ENCODE measurements around the gene SCN4A.

SCN4A gene

GRCh38 chr17:63954402-63955063 lies 18.2 kb downstream of the SCN4A start:
- DNase-seq, result no peak

GRCh38 chr17:63950940-63951907 lies 21.5 kb downstream of the SCN4A start:
- DNase-seq, result no peak

- no peak for DNase-seq
Measured at GRCh38 chr17:63949576-63950250, 23.0 kb downstream of the SCN4A start.

GRCh38 chr17:63948521-63948920 lies 24.2 kb downstream of the SCN4A start:
- DNase-seq, result no peak

GRCh38 chr17:63947711-63948330 lies 24.9 kb downstream of the SCN4A start:
- DNase-seq, result no peak

- DNase-seq, result peak; percentile 35
Measured at GRCh38 chr17:63946440-63947363, 26.0 kb downstream of the SCN4A start.

- no peak for DNase-seq
Measured at GRCh38 chr17:63945784-63946439, 26.8 kb downstream of the SCN4A start.

GRCh38 chr17:63944736-63945499 lies 27.8 kb downstream of the SCN4A start:
- no peak for DNase-seq

GRCh38 chr17:63943745-63944144 lies 29.0 kb downstream of the SCN4A start:
- DNase-seq, result no peak

GRCh38 chr17:63942309-63942985 lies 30.3 kb downstream of the SCN4A start:
- DNase-seq, result no peak

- DNase-seq, result no peak
Measured at GRCh38 chr17:63941751-63942150, 31.0 kb downstream of the SCN4A start.

GRCh38 chr17:63941162-63941561 lies 31.6 kb downstream of the SCN4A start:
- no peak for DNase-seq

GRCh38 chr17:63940584-63940983 lies 32.1 kb downstream of the SCN4A start:
- DNase-seq, result no peak

GRCh38 chr17:63939884-63940283 lies 32.8 kb downstream of the SCN4A start:
- no peak for DNase-seq

- DNase-seq, result no peak
Measured at GRCh38 chr17:63939401-63939800, 33.3 kb downstream of the SCN4A start.

GRCh38 chr17:63937920-63938319 lies 34.8 kb downstream of the SCN4A start:
- DNase-seq, result no peak

- DNase-seq, result no peak
Measured at GRCh38 chr17:63937319-63937718, 35.4 kb downstream of the SCN4A start.

- no peak for DNase-seq
Measured at GRCh38 chr17:63934183-63935112, 38.3 kb downstream of the SCN4A start.

GRCh38 chr17:63933598-63933997 lies 39.1 kb downstream of the SCN4A start:
- DNase-seq, result no peak

Measured in activated CD4-positive, alpha-beta T cell treated with anti-CD3 and anti-CD28 coated beads for 1 hour (primary cell).